ENCODE measurements around the gene TMC2. TPM values are rescaled to one million over a fixed set of nuclear protein-coding genes. Genes with fewer than 3 reads are reported as not detected.

The TMC2 gene
- total RNA-seq, 2 donors from 2014 or later: 0.24 TPM; not detected in 1

DNA sequence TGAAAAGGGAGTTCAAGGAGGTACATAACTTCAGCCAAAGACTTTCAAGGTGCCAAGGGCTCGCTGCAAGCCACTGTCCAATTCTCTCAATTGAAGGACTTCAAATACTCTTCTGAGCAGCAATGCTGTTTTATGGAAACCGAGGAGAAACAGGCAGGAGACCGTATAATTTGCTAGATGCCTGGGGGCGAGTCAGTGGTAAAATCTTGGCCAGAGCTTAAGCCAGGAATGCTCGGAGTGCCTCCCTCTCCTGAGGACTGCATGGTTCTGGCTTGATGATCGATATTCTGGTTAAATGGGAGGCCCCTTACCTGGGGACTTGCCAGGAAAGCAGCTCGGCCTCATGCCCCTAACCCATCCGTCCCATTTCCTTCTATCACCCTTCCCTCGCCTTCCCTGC is 80.3 kb downstream of the TMC2 start:
- Mint-ChIP-seq H3K4me3 (no peak overlapping the region), H3K4me1 (no peaks in the 10 kb centered on the region), H3K36me3 (ENCODE audit: low read depth) (no peaks in the 10 kb centered on the region), H3K27ac (no peak overlapping the region), H3K27me3 (ENCODE audit: insufficient read depth) (peaks cover 45% of the 10 kb centered on the region), H3K9me3 (peaks cover 3% of the 10 kb centered on the region)
- TF ChIP-seq, protein P1, sequence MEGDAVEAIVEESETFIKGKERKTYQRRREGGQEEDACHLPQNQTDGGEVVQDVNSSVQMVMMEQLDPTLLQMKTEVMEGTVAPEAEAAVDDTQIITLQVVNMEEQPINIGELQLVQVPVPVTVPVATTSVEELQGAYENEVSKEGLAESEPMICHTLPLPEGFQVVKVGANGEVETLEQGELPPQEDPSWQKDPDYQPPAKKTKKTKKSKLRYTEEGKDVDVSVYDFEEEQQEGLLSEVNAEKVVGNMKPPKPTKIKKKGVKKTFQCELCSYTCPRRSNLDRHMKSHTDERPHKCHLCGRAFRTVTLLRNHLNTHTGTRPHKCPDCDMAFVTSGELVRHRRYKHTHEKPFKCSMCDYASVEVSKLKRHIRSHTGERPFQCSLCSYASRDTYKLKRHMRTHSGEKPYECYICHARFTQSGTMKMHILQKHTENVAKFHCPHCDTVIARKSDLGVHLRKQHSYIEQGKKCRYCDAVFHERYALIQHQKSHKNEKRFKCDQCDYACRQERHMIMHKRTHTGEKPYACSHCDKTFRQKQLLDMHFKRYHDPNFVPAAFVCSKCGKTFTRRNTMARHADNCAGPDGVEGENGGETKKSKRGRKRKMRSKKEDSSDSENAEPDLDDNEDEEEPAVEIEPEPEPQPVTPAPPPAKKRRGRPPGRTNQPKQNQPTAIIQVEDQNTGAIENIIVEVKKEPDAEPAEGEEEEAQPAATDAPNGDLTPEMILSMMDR (conservative IDR thresholded peaks at IDR 0.05): no peak
- H3K4me3 ChIP-seq (ENCODE audit: low read length): no peak overlapping the region
- H3K4me1 ChIP-seq (ENCODE audit: control insufficient read depth, insufficient read depth, low read length): no peaks in the 10 kb centered on the region
- no peak overlapping the region for H3K27ac ChIP-seq (ENCODE audit: low read depth, low read length)
- H3K9ac ChIP-seq (ENCODE audit: extremely low read depth, low read length, poor library complexity, severe bottlenecking): no peak overlapping the region
- H3K36me3 ChIP-seq (ENCODE audit: control insufficient read depth, insufficient read depth, low read length): no peaks in the 10 kb centered on the region
- no peaks in the 10 kb centered on the region for H3K27me3 ChIP-seq (ENCODE audit: control insufficient read depth, insufficient read depth, low read length, poor library complexity, severe bottlenecking)
- DNase-seq: no peak
- H3K9me3 ChIP-seq (ENCODE audit: control insufficient read depth, low read length): peaks cover 9% of the 10 kb centered on the region
- WGBS, 2 experiments (ENCODE audit: insufficient coverage in 1 of 2, insufficient read length in 1 of 2): 86 to 87% methylated on average over 8 to 9 of the region's 9 CpGs

DNA sequence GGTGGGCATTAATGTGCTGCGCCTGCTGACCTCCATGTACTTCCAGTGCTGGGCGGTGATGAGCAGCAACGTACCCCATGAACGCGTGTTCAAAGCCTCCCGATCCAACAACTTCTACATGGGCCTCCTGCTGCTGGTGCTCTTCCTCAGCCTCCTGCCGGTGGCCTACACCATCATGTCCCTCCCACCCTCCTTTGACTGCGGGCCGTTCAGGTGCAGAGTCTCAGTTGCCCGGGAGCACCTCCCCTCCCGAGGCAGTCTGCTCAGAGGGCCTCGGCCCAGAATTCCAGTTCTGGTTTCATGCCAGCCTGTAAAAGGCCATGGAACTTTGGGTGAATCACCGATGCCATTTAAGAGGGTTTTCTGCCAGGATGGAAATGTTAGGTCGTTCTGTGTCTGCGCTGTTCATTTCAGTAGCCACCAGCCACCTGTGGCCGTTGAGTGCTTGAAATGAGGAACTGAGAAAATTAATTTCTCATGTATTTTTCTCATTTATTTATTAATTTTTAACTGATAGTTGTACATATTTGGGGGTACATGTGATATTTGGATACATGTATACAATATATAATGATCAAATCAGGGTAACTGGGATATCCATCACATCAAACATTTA is 80.8 kb downstream of the TMC2 start:
- peaks cover 41% of the 10 kb centered on the region for H3K27me3 Mint-ChIP-seq (ENCODE audit: insufficient read depth)

DNA sequence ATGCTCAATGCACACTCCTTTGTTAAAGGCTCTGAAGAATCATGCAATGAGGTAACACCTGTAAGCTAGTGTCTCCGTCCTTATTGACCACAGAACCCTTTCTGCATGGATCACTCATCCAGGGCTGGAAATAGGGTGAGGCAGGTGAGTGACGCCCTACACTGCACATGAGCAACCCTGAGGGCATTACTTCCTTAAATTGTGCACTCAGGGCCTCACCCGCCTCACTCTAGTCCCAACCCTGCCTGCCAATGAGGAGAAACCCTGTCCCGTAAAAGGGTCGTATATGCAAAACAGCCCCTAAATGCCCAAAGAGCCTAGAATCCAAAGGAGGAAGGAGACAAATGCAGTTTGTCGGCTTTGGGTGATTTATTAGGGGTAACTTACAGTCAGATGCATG is 82.4 kb downstream of the TMC2 start:
- TF ChIP-seq, protein P1 (conservative IDR thresholded peaks at IDR 0.05): no peak
- no peak overlapping the region for H3K4me3 ChIP-seq (ENCODE audit: low read length)
- no peaks in the 10 kb centered on the region for H3K4me1 ChIP-seq (ENCODE audit: control insufficient read depth, insufficient read depth, low read length)
- no peak overlapping the region for H3K27ac ChIP-seq (ENCODE audit: low read depth, low read length)
- Mint-ChIP-seq H3K4me3 (no peak overlapping the region), H3K36me3 (ENCODE audit: low read depth) (no peaks in the 10 kb centered on the region), H3K4me1 (no peaks in the 10 kb centered on the region), H3K9me3 (peaks cover 3% of the 10 kb centered on the region), H3K27me3 (ENCODE audit: insufficient read depth) (peaks cover 42% of the 10 kb centered on the region), H3K27ac (no peak overlapping the region)
- H3K9me3 ChIP-seq (ENCODE audit: control insufficient read depth, low read length): peaks cover 9% of the 10 kb centered on the region
- WGBS, 2 experiments (ENCODE audit: insufficient coverage in 1 of 2, insufficient read length in 1 of 2): 93 to 100% methylated on average over 2 to 6 of the region's 6 CpGs
- H3K36me3 ChIP-seq (ENCODE audit: control insufficient read depth, insufficient read depth, low read length): no peaks in the 10 kb centered on the region
- H3K9ac ChIP-seq (ENCODE audit: extremely low read depth, low read length, poor library complexity, severe bottlenecking): no peak overlapping the region
- no peak for DNase-seq
- no peaks in the 10 kb centered on the region for H3K27me3 ChIP-seq (ENCODE audit: control insufficient read depth, insufficient read depth, low read length, poor library complexity, severe bottlenecking)

More for the DNA sequence above, 80.8 kb downstream of the TMC2 start:
- Mint-ChIP-seq H3K4me3 (no peak overlapping the region), H3K36me3 (ENCODE audit: low read depth) (no peaks in the 10 kb centered on the region), H3K27ac (no peak overlapping the region), H3K9me3 (peaks cover 3% of the 10 kb centered on the region), H3K4me1 (no peaks in the 10 kb centered on the region)
- WGBS, 2 experiments (ENCODE audit: insufficient coverage in 1 of 2, insufficient read length in 1 of 2): 86 to 87% methylated on average over 9 to 16 of the region's 16 CpGs
- TF ChIP-seq, protein P1 (conservative IDR thresholded peaks at IDR 0.05): no peak
- Histone ChIP-seq H3K9ac (ENCODE audit: extremely low read depth, low read length, poor library complexity, severe bottlenecking) (no peak overlapping the region), H3K4me1 (ENCODE audit: control insufficient read depth, insufficient read depth, low read length) (no peaks in the 10 kb centered on the region), H3K27me3 (ENCODE audit: control insufficient read depth, insufficient read depth, low read length, poor library complexity, severe bottlenecking) (no peaks in the 10 kb centered on the region), H3K4me3 (ENCODE audit: low read length) (no peak overlapping the region), H3K9me3 (ENCODE audit: control insufficient read depth, low read length) (peaks cover 9% of the 10 kb centered on the region), H3K27ac (ENCODE audit: low read depth, low read length) (no peak overlapping the region), H3K36me3 (ENCODE audit: control insufficient read depth, insufficient read depth, low read length) (no peaks in the 10 kb centered on the region)
- DNase-seq: no peak
